Esophagus squamous epithelium (tissue), 4 donors: ENCODE data around the gene MADCAM1.

Source experiments
- POLR2A ChIP-seq, 4 donors: fragments of 450-650 bp; IDR thresholded peaks; one replicate each; pipeline ENCODE4 v1.6.1; 2017; ENCODE audit warnings: antibody characterized with exemption in 4 of 4, mild to moderate bottlenecking in 4 of 4, moderate library complexity in 3 of 4
- TF ChIP-seq, protein P1 (sequence below), 6 experiments: fragments of 450-650 bp in 4 of 6; fragments of 200-600 bp in 2 of 6; sonication (generic) in 2 of 6; IDR thresholded peaks; one replicate each; pipeline ENCODE4 v1.5.1; 2016 to 2019; ENCODE audit warnings: antibody characterized with exemption in 6 of 6, mild to moderate bottlenecking in 4 of 6, moderate library complexity in 4 of 6

DNA sequence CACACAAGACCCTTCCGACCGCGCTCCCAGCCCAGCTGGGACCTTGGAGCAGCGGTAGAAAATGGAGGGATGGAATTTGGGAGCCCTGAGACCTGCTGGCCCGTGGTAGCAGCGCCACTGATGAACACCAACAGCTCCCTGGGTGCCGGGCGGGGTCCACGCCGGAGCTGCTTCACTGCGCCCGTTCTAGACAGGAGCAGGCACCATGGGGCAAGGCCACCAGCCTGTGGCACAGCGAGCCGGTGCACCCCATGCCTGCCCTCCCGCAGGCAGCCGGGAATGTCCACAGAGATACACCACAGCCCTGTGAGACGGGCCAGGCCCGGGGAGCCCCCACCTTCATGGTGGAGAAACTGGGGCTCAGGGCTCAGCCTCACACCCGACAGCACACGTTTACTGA, 25.6 kb upstream of the MADCAM1 start:
- TF ChIP-seq POLR2A (IDR thresholded peaks at IDR 0.05), result no peak
- TF ChIP-seq, protein P1, sequence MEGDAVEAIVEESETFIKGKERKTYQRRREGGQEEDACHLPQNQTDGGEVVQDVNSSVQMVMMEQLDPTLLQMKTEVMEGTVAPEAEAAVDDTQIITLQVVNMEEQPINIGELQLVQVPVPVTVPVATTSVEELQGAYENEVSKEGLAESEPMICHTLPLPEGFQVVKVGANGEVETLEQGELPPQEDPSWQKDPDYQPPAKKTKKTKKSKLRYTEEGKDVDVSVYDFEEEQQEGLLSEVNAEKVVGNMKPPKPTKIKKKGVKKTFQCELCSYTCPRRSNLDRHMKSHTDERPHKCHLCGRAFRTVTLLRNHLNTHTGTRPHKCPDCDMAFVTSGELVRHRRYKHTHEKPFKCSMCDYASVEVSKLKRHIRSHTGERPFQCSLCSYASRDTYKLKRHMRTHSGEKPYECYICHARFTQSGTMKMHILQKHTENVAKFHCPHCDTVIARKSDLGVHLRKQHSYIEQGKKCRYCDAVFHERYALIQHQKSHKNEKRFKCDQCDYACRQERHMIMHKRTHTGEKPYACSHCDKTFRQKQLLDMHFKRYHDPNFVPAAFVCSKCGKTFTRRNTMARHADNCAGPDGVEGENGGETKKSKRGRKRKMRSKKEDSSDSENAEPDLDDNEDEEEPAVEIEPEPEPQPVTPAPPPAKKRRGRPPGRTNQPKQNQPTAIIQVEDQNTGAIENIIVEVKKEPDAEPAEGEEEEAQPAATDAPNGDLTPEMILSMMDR (IDR thresholded peaks at IDR 0.05), result no peak
